GM18873 (cell line): ENCODE results near the gene DCAF6.
"Not testable (repeated sequence)": the region's sequence is repeated elsewhere in the genome, so short reads cannot be mapped to it uniquely, and the experiment has no call there.

ENCODE experiments used
- ATAC-seq: cut with Tn5 transposase; IDR thresholded peaks from one replicate; pipeline ENCODE4 v1.9.1; 2021; ENCODE audit warnings: mild to moderate bottlenecking, moderate library complexity, moderate number of reproducible peaks; ENCODE audit not compliant: unreplicated experiment, low FRiP score

DCAF6 gene

GRCh38 chr1:168007691-168008090 is 71.2 kb downstream of the DCAF6 start:
- no peak for ATAC-seq

GRCh38 chr1:168008595-168008994 is 72.1 kb downstream of the DCAF6 start:
- no peak for ATAC-seq

- no peak for ATAC-seq
Observed at GRCh38 chr1:168009322-168009721, 72.8 kb downstream of the DCAF6 start.

GRCh38 chr1:168019407-168019806 is 82.9 kb downstream of the DCAF6 start:
- ATAC-seq, result no peak

- no peak for ATAC-seq
Observed at GRCh38 chr1:168031198-168031597, 94.7 kb downstream of the DCAF6 start.

GRCh38 chr1:168031627-168032026 is 95.1 kb downstream of the DCAF6 start:
- ATAC-seq, result no peak

GRCh38 chr1:168032029-168032428 is 95.5 kb downstream of the DCAF6 start:
- no peak for ATAC-seq

- ATAC-seq, result no peak
Observed at GRCh38 chr1:168035345-168035744, 98.9 kb downstream of the DCAF6 start.

- no peak for ATAC-seq
Observed at GRCh38 chr1:168042362-168042761, 105.9 kb downstream of the DCAF6 start.

- ATAC-seq, result no peak
Observed at GRCh38 chr1:168045311-168045710, 108.8 kb downstream of the DCAF6 start.

- no peak for ATAC-seq
Observed at GRCh38 chr1:168050307-168050706, 113.8 kb downstream of the DCAF6 start.

- ATAC-seq, result no peak
Observed at GRCh38 chr1:168050880-168051279, 114.4 kb downstream of the DCAF6 start.

- no peak for ATAC-seq
Observed at GRCh38 chr1:168053681-168054080, 117.2 kb downstream of the DCAF6 start.

- ATAC-seq, result no peak
Observed at GRCh38 chr1:168054117-168054516, 117.6 kb downstream of the DCAF6 start.

GRCh38 chr1:168056152-168056551 is 119.7 kb downstream of the DCAF6 start:
- ATAC-seq, result not testable (repeated sequence)

GRCh38 chr1:168057355-168057754 is 120.9 kb downstream of the DCAF6 start:
- no peak for ATAC-seq

GRCh38 chr1:168057921-168058320 is 121.4 kb downstream of the DCAF6 start:
- no peak for ATAC-seq

- ATAC-seq, result no peak
Observed at GRCh38 chr1:168064216-168064615, 127.7 kb downstream of the DCAF6 start.

GRCh38 chr1:168065506-168065905 is 129.0 kb downstream of the DCAF6 start:
- ATAC-seq, result no peak

- ATAC-seq, result no peak
Observed at GRCh38 chr1:168069384-168069783, 132.9 kb downstream of the DCAF6 start.

- no peak for ATAC-seq
Observed at GRCh38 chr1:168079761-168080160, 143.3 kb downstream of the DCAF6 start.

- ATAC-seq, result no peak
Observed at GRCh38 chr1:168081373-168082007, 145.0 kb downstream of the DCAF6 start.
